Measurements from ENCODE around the gene NEFH. TPM values are rescaled to one million over a fixed set of nuclear protein-coding genes. Genes with fewer than 3 reads are reported as not detected.

NEFH gene
- total and polyA plus RNA-seq, 7 donors: 0.23 to 3.0 (median 1.5) TPM; not detected in 1

- DNase-seq: no peak
- Histone ChIP-seq H3K36me3 (no peaks in the 10 kb centered on the region), H3K4me1 (peaks cover 0 to 22% (median 6%) of the 10 kb centered on the region in 4 donors), H3K4me3 (no peak overlapping the region), H3K27ac (no peak overlapping the region), H3K27me3 (no peaks in the 10 kb centered on the region), H3K9me3 (no peaks in the 10 kb centered on the region)
- intact Hi-C loops (cut with DNase I): no loop called here
- WGBS, 2 donors: 52 to 72% methylated on average over 9 of the region's 9 CpGs
- no peak for TF ChIP-seq POLR2A (IDR thresholded peaks at IDR 0.05)
- TF ChIP-seq POLR2AphosphoS5 (IDR thresholded peaks at IDR 0.05): no peak
- TF ChIP-seq CTCF (IDR thresholded peaks at IDR 0.05): no peak
- TF ChIP-seq EP300 (IDR thresholded peaks at IDR 0.05): no peak
These were observed 20.2 kb upstream of the NEFH start for GRCh38 chr22:29459773-29460172.

- Histone ChIP-seq H3K27me3 (no peaks in the 10 kb centered on the region), H3K9me3 (no peaks in the 10 kb centered on the region), H3K4me1 (peaks cover 0 to 14% (median 3%) of the 10 kb centered on the region in 4 donors), H3K4me3 (no peak overlapping the region), H3K36me3 (no peaks in the 10 kb centered on the region), H3K27ac (no peak overlapping the region)
- DNase-seq: no peak
- TF ChIP-seq POLR2A (IDR thresholded peaks at IDR 0.05): no peak
- TF ChIP-seq POLR2AphosphoS5 (IDR thresholded peaks at IDR 0.05): no peak
- TF ChIP-seq EP300 (IDR thresholded peaks at IDR 0.05): no peak
- TF ChIP-seq CTCF (IDR thresholded peaks at IDR 0.05): no peak
- intact Hi-C loops (cut with DNase I): no loop called here
- 90 to 93% methylated on average over 5 of the region's 5 CpGs for WGBS, 2 donors
These were observed 18.8 kb upstream of the NEFH start for GRCh38 chr22:29461263-29461662.

GRCh38 chr22:29463629-29464028 is 16.4 kb upstream of the NEFH start:
- no peak overlapping the region for H3K27ac ChIP-seq
- intact Hi-C loops (cut with DNase I): no loop called here
- no peaks in the 10 kb centered on the region for H3K9me3 ChIP-seq
- no peak for DNase-seq
- H3K4me3 ChIP-seq: no peak overlapping the region
- 86 to 92% methylated on average over 7 of the region's 7 CpGs for WGBS, 2 donors
- H3K36me3 ChIP-seq: no peaks in the 10 kb centered on the region
- TF ChIP-seq POLR2AphosphoS5 (IDR thresholded peaks at IDR 0.05) (no peak), POLR2A (IDR thresholded peaks at IDR 0.05) (no peak), EP300 (IDR thresholded peaks at IDR 0.05) (no peak)
- H3K27me3 ChIP-seq: no peaks in the 10 kb centered on the region
- H3K4me1 ChIP-seq: no peaks in the 10 kb centered on the region

GRCh38 chr22:29464581-29464980 is 15.4 kb upstream of the NEFH start:
- no peaks in the 10 kb centered on the region for H3K4me1 ChIP-seq
- 81 to 89% methylated on average over 7 of the region's 7 CpGs for WGBS, 2 donors
- DNase-seq: no peak
- H3K4me3 ChIP-seq: no peak overlapping the region
- H3K9me3 ChIP-seq: no peaks in the 10 kb centered on the region
- no peak overlapping the region for H3K27ac ChIP-seq
- H3K27me3 ChIP-seq: peaks cover 0 to 4% (median 2%) of the 10 kb centered on the region in 3 donors
- no peaks in the 10 kb centered on the region for H3K36me3 ChIP-seq
- TF ChIP-seq POLR2AphosphoS5 (IDR thresholded peaks at IDR 0.05) (no peak), EP300 (IDR thresholded peaks at IDR 0.05) (no peak), CTCF (IDR thresholded peaks at IDR 0.05) (no peak), POLR2A (IDR thresholded peaks at IDR 0.05) (no peak)
- intact Hi-C loops (cut with DNase I): no loop called here

- Histone ChIP-seq H3K9me3 (no peaks in the 10 kb centered on the region), H3K27ac (no peak overlapping the region), H3K27me3 (peaks cover 0 to 23% (median 16%) of the 10 kb centered on the region in 3 donors), H3K36me3 (no peaks in the 10 kb centered on the region), H3K4me3 (no peak overlapping the region), H3K4me1 (peaks cover 0 to 10% (median 8%) of the 10 kb centered on the region in 4 donors)
- DNase-seq: no peak
- 46 to 49% methylated on average over 9 of the region's 9 CpGs for WGBS, 2 donors
- intact Hi-C loops (cut with DNase I): no loop called here
- TF ChIP-seq EP300 (IDR thresholded peaks at IDR 0.05) (no peak), CTCF (IDR thresholded peaks at IDR 0.05) (no peak), POLR2AphosphoS5 (IDR thresholded peaks at IDR 0.05) (no peak), POLR2A (IDR thresholded peaks at IDR 0.05) (no peak)
These were observed 10.3 kb upstream of the NEFH start for GRCh38 chr22:29469755-29470154.

All from sigmoid colon (tissue), 7 donors.